Smooth muscle cell (in vitro differentiated cells): ENCODE results near the gene ARMH3. TPM values are rescaled to one million over a fixed set of nuclear protein-coding genes. Genes with fewer than 3 reads are reported as not detected.
"Not testable (repeated sequence)": the region's sequence is repeated elsewhere in the genome, so short reads cannot be mapped to it uniquely, and the experiment has no call there.

Source experiments
- DNase-seq: peaks from one replicate; lab custom pipeline; 2025; ENCODE audit not compliant: unreplicated experiment; lab: John Stamatoyannopoulos, UW
- H2AFZ ChIP-seq: fragments of 200-600 bp; sonication (generic); 2 replicates; pipeline ENCODE4 v1.6.0; 2016; ENCODE audit warnings: antibody characterized with exemption, low read depth, mild to moderate bottlenecking
- H3F3A ChIP-seq: fragments of 200-600 bp; sonication (generic); 2 replicates; pipeline ENCODE4 v1.6.0; 2017; ENCODE audit warnings: antibody characterized with exemption, low read depth
- H3K27ac ChIP-seq: fragments of 200-600 bp; sonication (generic); 2 replicates; pipeline ENCODE4 v1.5.1; 2016; ENCODE audit warnings: low read depth, mild to moderate bottlenecking
- H3K27me3 ChIP-seq: fragments of 200-600 bp; sonication (generic); 2 replicates; pipeline ENCODE4 v1.6.1; 2016; ENCODE audit warnings: low read depth, mild to moderate bottlenecking
- H3K36me3 ChIP-seq: fragments of 200-600 bp; sonication (generic); 2 replicates; pipeline ENCODE4 v1.5.1; 2016; ENCODE audit warnings: low read depth
- H3K4me1 ChIP-seq: fragments of 200-600 bp; sonication (generic); 2 replicates; pipeline ENCODE4 v1.5.1; 2016; ENCODE audit warnings: low read depth
- H3K4me2 ChIP-seq: fragments of 200-600 bp; sonication (generic); 2 replicates; pipeline ENCODE4 v1.6.0; 2016; ENCODE audit warnings: mild to moderate bottlenecking
- H3K4me3 ChIP-seq: fragments of 200-600 bp; sonication (generic); 2 replicates; pipeline ENCODE4 v1.5.1; 2016; ENCODE audit warnings: mild to moderate bottlenecking
- H3K79me2 ChIP-seq: fragments of 200-600 bp; sonication (generic); 2 replicates; pipeline ENCODE4 v1.6.0; 2016; ENCODE audit warnings: low read depth, mild to moderate bottlenecking
- H3K9ac ChIP-seq: fragments of 200-600 bp; sonication (generic); 2 replicates; pipeline ENCODE4 v1.6.0; 2016; ENCODE audit warnings: low read depth
- H3K9me3 ChIP-seq: fragments of 200-600 bp; sonication (generic); replicated peaks from 2 replicates; pipeline ENCODE4 v1.5.1; 2016; ENCODE audit warnings: low read depth
- H4K20me1 ChIP-seq: fragments of 200-600 bp; sonication (generic); 2 replicates; pipeline ENCODE4 v1.6.0; 2016; ENCODE audit warnings: low read depth
- CTCF ChIP-seq: fragments of 200-600 bp; sonication (generic); IDR thresholded peaks from 2 replicates; pipeline ENCODE4 v1.5.1; 2017; ENCODE audit warnings: borderline replicate concordance, mild to moderate bottlenecking, antibody characterized with exemption; ENCODE audit not compliant: insufficient read depth, poor library complexity, severe bottlenecking
- WGBS: methylation state at CpG from one replicate; pipeline ENCODE4 v1.1.7; 2016; ENCODE audit warnings: low lambda C conversion rate; 5-methylcytosine and 5-hydroxymethylcytosine counted together
- polyA plus RNA-seq: library from polyadenylated mRNA; unstranded; fragments of >200 nt; fragmentation: Nextera tagmentation; extraction: Ambion mirVana; gene quantifications from 2 replicates; pipeline ENCODE4 v1.2.1, GENCODE V29; 2016
- total RNA-seq: library from RNA; depleted of rRNA; stranded (reverse); fragments of >200 nt; gene quantifications from 2 replicates; pipeline ENCODE4 v1.2.3, GENCODE V29; 2014

ARMH3 gene
- total and polyA plus RNA-seq, 2 experiments from 2014 or later = 7.6 to 10.8 TPM

- H3K9ac ChIP-seq = no peak overlapping the region
- no peak overlapping the region for H3K4me2 ChIP-seq
- H2AFZ ChIP-seq = no peak overlapping the region
- DNase-seq = no peak
- WGBS = 45% methylated on average over 5 of the region's 5 CpGs
- H3K4me1 ChIP-seq = no peaks in the 10 kb centered on the region
- peaks cover 54% of the 10 kb centered on the region for H4K20me1 ChIP-seq
- H3K4me3 ChIP-seq = no peak overlapping the region
- no peaks in the 10 kb centered on the region for H3K9me3 ChIP-seq
- no peaks in the 10 kb centered on the region for H3K27me3 ChIP-seq
- H3F3A ChIP-seq = no peaks in the 10 kb centered on the region
- H3K36me3 ChIP-seq = peaks cover 12% of the 10 kb centered on the region
- H3K27ac ChIP-seq = no peak overlapping the region
- H3K79me2 ChIP-seq = no peaks in the 10 kb centered on the region
- TF ChIP-seq CTCF = no peak
Observed at GRCh38 chr10:101993651-101994200, 62.2 kb downstream of the ARMH3 start.

- Histone ChIP-seq H3K9me3 (no peaks in the 10 kb centered on the region), H4K20me1 (peaks cover 49% of the 10 kb centered on the region), H3K79me2 (no peaks in the 10 kb centered on the region), H2AFZ (no peak overlapping the region), H3K27ac (no peak overlapping the region), H3K27me3 (no peaks in the 10 kb centered on the region), H3K9ac (no peak overlapping the region), H3K4me3 (no peak overlapping the region), H3K4me2 (no peak overlapping the region), H3K4me1 (no peaks in the 10 kb centered on the region), H3F3A (no peaks in the 10 kb centered on the region), H3K36me3 (peaks cover 12% of the 10 kb centered on the region)
- no peak for TF ChIP-seq CTCF
- no peak for DNase-seq
- WGBS = 69% methylated on average over 4 of the region's 4 CpGs
Observed at GRCh38 chr10:101993221-101993620, 62.8 kb downstream of the ARMH3 start.

- H3K9me3 ChIP-seq = no peaks in the 10 kb centered on the region
- H3K27me3 ChIP-seq = no peaks in the 10 kb centered on the region
- no peak overlapping the region for H3K27ac ChIP-seq
- no peak overlapping the region for H2AFZ ChIP-seq
- no peaks in the 10 kb centered on the region for H4K20me1 ChIP-seq
- H3F3A ChIP-seq = no peaks in the 10 kb centered on the region
- no peaks in the 10 kb centered on the region for H3K4me1 ChIP-seq
- peaks cover 12% of the 10 kb centered on the region for H3K36me3 ChIP-seq
- TF ChIP-seq CTCF = no peak
- no peak overlapping the region for H3K4me2 ChIP-seq
- WGBS = 78% methylated on average over 3 of the region's 3 CpGs
- H3K4me3 ChIP-seq = no peak overlapping the region
- no peak for DNase-seq
- no peaks in the 10 kb centered on the region for H3K79me2 ChIP-seq
- no peak overlapping the region for H3K9ac ChIP-seq
Observed at GRCh38 chr10:101987136-101987535, 68.8 kb downstream of the ARMH3 start.

- Histone ChIP-seq H3K4me3 (no peak overlapping the region), H3F3A (no peaks in the 10 kb centered on the region), H3K9me3 (no peaks in the 10 kb centered on the region), H3K27ac (no peak overlapping the region), H2AFZ (no peak overlapping the region), H3K79me2 (no peaks in the 10 kb centered on the region), H3K4me1 (no peaks in the 10 kb centered on the region), H3K27me3 (no peaks in the 10 kb centered on the region), H4K20me1 (no peaks in the 10 kb centered on the region), H3K36me3 (peaks cover 12% of the 10 kb centered on the region), H3K4me2 (no peak overlapping the region), H3K9ac (no peak overlapping the region)
- WGBS = 93% methylated on average over 3 of the region's 3 CpGs
- DNase-seq = no peak
- TF ChIP-seq CTCF = no peak
Observed at GRCh38 chr10:101986624-101986971, 69.4 kb downstream of the ARMH3 start.

- not testable (repeated sequence) for H2AFZ ChIP-seq, H3K27me3 ChIP-seq, H3K4me1 ChIP-seq, H3K27ac ChIP-seq, H3K36me3 ChIP-seq, H4K20me1 ChIP-seq, H3K79me2 ChIP-seq, H3K4me3 ChIP-seq, H3K4me2 ChIP-seq, H3K9ac ChIP-seq, H3K9me3 ChIP-seq, H3F3A ChIP-seq, DNase-seq
- 100% methylated on average over 2 of the region's 2 CpGs for WGBS
Observed at GRCh38 chr10:101980677-101981076, 75.3 kb downstream of the ARMH3 start.
